H9 (cell line): ENCODE data around the gene BYSL. TPM values are rescaled to one million over a fixed set of nuclear protein-coding genes. Genes with fewer than 3 reads are reported as not detected.

Source experiments
- DNase-seq: peaks from one replicate; pipeline ENCODE4 v3.0.0-alpha.2; 2017
- H2AFZ ChIP-seq: one replicate; pipeline ENCODE4 v1.6.1; 2013; ENCODE audit warnings: mild to moderate bottlenecking, low read length, control low read depth, moderate library complexity
- H2AK5ac ChIP-seq: 2 replicates; pipeline ENCODE4 v1.6.1; 2013; ENCODE audit warnings: low read length, control low read depth, mixed read lengths; ENCODE audit not compliant: insufficient read length
- H2BK120ac ChIP-seq: one replicate; pipeline ENCODE4 v1.6.1; 2013; ENCODE audit warnings: low read depth, mild to moderate bottlenecking, low read length, control low read depth, inconsistent platforms; ENCODE audit not compliant: poor library complexity, severe bottlenecking
- H2BK12ac ChIP-seq: 2 replicates; pipeline ENCODE4 v1.6.1; 2013; ENCODE audit warnings: low read length, control low read depth, mixed read lengths, low read depth; ENCODE audit not compliant: insufficient read length
- H2BK15ac ChIP-seq: 2 replicates; pipeline ENCODE4 v1.6.1; 2013; ENCODE audit warnings: low read depth, low read length, control low read depth
- H2BK20ac ChIP-seq: one replicate; pipeline ENCODE4 v1.6.1; 2013; ENCODE audit warnings: low read depth, mild to moderate bottlenecking, low read length, control low read depth, inconsistent platforms; ENCODE audit not compliant: poor library complexity, severe bottlenecking
- H2BK5ac ChIP-seq: 2 replicates; pipeline ENCODE4 v1.6.1; 2013; ENCODE audit warnings: low read length, control low read depth, mixed read lengths; ENCODE audit not compliant: insufficient read length
- H3K14ac ChIP-seq: 2 replicates; pipeline ENCODE4 v1.6.1; 2013; ENCODE audit warnings: low read length, control low read depth; ENCODE audit not compliant: insufficient read depth
- H3K18ac ChIP-seq: 2 replicates; pipeline ENCODE4 v1.6.1; 2013; ENCODE audit warnings: low read depth, mild to moderate bottlenecking, mixed read lengths, low read length, control low read depth; ENCODE audit not compliant: insufficient read length
- H3K23ac ChIP-seq: 2 replicates; pipeline ENCODE4 v1.6.1; 2013; ENCODE audit warnings: low read length, control low read depth, mixed read lengths, low read depth; ENCODE audit not compliant: insufficient read length
- H3K23me2 ChIP-seq: 2 replicates; pipeline ENCODE4 v1.6.1; 2013; ENCODE audit warnings: low read depth, mild to moderate bottlenecking, mixed read lengths, low read length, control low read depth; ENCODE audit not compliant: insufficient read length, poor library complexity, severe bottlenecking
- H3K27ac ChIP-seq: 2 replicates; pipeline ENCODE4 v1.5.1; 2013; ENCODE audit warnings: low read length, control low read depth, mixed read lengths, low read depth; ENCODE audit not compliant: insufficient read length
- H3K27me3 ChIP-seq: 2 replicates; pipeline ENCODE4 v1.6.1; 2013; ENCODE audit warnings: low read length, control low read depth, inconsistent platforms; ENCODE audit not compliant: insufficient read depth
- H3K4ac ChIP-seq: 2 replicates; pipeline ENCODE4 v1.6.1; 2013; ENCODE audit warnings: low read depth, mild to moderate bottlenecking, control low read depth, inconsistent platforms, low read length, moderate library complexity
- H3K4me1 ChIP-seq: 2 replicates; pipeline ENCODE4 v1.6.1; 2013; ENCODE audit warnings: low read length, control low read depth, inconsistent platforms; ENCODE audit not compliant: insufficient read depth
- H3K4me2 ChIP-seq: 2 replicates; pipeline ENCODE4 v1.6.1; 2013; ENCODE audit warnings: low read length, control low read depth, mixed read lengths; ENCODE audit not compliant: insufficient read length, insufficient read depth
- H3K56ac ChIP-seq: 2 replicates; pipeline ENCODE4 v1.6.1; 2013; ENCODE audit warnings: low read depth, mild to moderate bottlenecking, mixed read lengths, low read length, control low read depth; ENCODE audit not compliant: insufficient read length
- H3K79me1 ChIP-seq: 2 replicates; pipeline ENCODE4 v1.6.1; 2013; ENCODE audit warnings: low read depth, mild to moderate bottlenecking, moderate library complexity, low read length, control low read depth, inconsistent platforms; ENCODE audit not compliant: insufficient read depth, poor library complexity, severe bottlenecking
- H3K79me2 ChIP-seq: 2 replicates; pipeline ENCODE4 v1.6.1; 2013; ENCODE audit warnings: low read length, control low read depth, inconsistent platforms; ENCODE audit not compliant: insufficient read depth
- H3K9ac ChIP-seq: 2 replicates; pipeline ENCODE4 v1.6.1; 2013; ENCODE audit warnings: low read length, control low read depth, mixed read lengths; ENCODE audit not compliant: insufficient read length; ENCODE audit errors: extremely low read depth
- H3K9me3 ChIP-seq: one replicate; pipeline ENCODE4 v1.6.1; 2013; ENCODE audit warnings: low read depth, low read length, inconsistent platforms; ENCODE audit not compliant: control insufficient read depth
- H3T11ph ChIP-seq: one replicate; pipeline ENCODE4 v1.6.1; 2013; ENCODE audit warnings: mild to moderate bottlenecking, low read length, control low read depth, inconsistent platforms
- H4K20me1 ChIP-seq: one replicate; pipeline ENCODE4 v1.6.1; 2013; ENCODE audit not compliant: control insufficient read depth, insufficient read length, insufficient read depth
- H4K5ac ChIP-seq: 2 replicates; pipeline ENCODE4 v1.6.1; 2013; ENCODE audit warnings: low read depth, mild to moderate bottlenecking, mixed read lengths, low read length, control low read depth; ENCODE audit not compliant: insufficient read length
- H4K8ac ChIP-seq: replicated peaks from 2 replicates; pipeline ENCODE4 v1.6.1; 2013; ENCODE audit warnings: low read length, control low read depth, mixed read lengths, low read depth; ENCODE audit not compliant: insufficient read length
- H4K91ac ChIP-seq: 2 replicates; pipeline ENCODE4 v1.6.1; 2013; ENCODE audit warnings: low read depth, mild to moderate bottlenecking, moderate library complexity, mixed read lengths, low read length, control low read depth; ENCODE audit not compliant: insufficient read length
- H3K27ac Mint-ChIP-seq, 3 experiments: 2 replicates in 2 of 3; 3 replicates in 1 of 3; pipeline ENCODE4 v1.8.0; 2020 to 2021; ENCODE audit warnings: mixed read lengths in 3 of 3, mild to moderate bottlenecking in 1 of 3, moderate library complexity in 1 of 3
- H3K27me3 Mint-ChIP-seq: 2 replicates; pipeline ENCODE4 v1.8.0; 2021; ENCODE audit warnings: low read depth, mild to moderate bottlenecking, moderate library complexity, mixed read lengths
- H3K36me3 Mint-ChIP-seq, 3 experiments: 2 replicates in 2 of 3; 3 replicates in 1 of 3; pipeline ENCODE4 v1.8.0; 2020 to 2021; ENCODE audit warnings: low read depth in 3 of 3, mixed read lengths in 3 of 3; ENCODE audit not compliant: insufficient read depth in 1 of 3
- H3K4me1 Mint-ChIP-seq, 2 experiments: 2 replicates each; pipeline ENCODE4 v1.8.0; 2020; ENCODE audit warnings: mixed read lengths in 2 of 2
- H3K4me3 Mint-ChIP-seq, 2 experiments: 2 replicates in 1 of 2; 3 replicates in 1 of 2; pipeline ENCODE4 v1.8.0; 2020 to 2021; ENCODE audit warnings: mild to moderate bottlenecking in 2 of 2, mixed read lengths in 2 of 2, moderate library complexity in 1 of 2
- H3K9me3 Mint-ChIP-seq, 2 experiments: 2 replicates in 1 of 2; 3 replicates in 1 of 2; pipeline ENCODE4 v1.8.0; 2020; ENCODE audit warnings: mild to moderate bottlenecking in 2 of 2, mixed read lengths in 2 of 2, moderate library complexity in 1 of 2
- WGBS: extraction: QIAGEN DNeasy Blood & Tissue Kit; methylation state at CpG from one replicate; pipeline ENCODE4 v1.1.7; 2013; ENCODE audit warnings: missing lambda C conversion rate, low lambda C conversion rate, mixed read lengths; ENCODE audit not compliant: insufficient read length; ENCODE audit errors: extremely low coverage; 5-methylcytosine and 5-hydroxymethylcytosine counted together
- total RNA-seq: library from RNA; stranded (reverse); gene quantifications from 2 replicates; pipeline ENCODE4 v1.2.1, GENCODE V29; 2021
- TF ChIP-seq, protein P1 (sequence below): fragments of 200-600 bp; sonication (generic); conservative IDR thresholded peaks from 3 replicates; pipeline ENCODE4 v1.8.0; 2021; ENCODE audit warnings: antibody characterized with exemption, mild to moderate bottlenecking

BYSL gene
- total RNA-seq, 1 experiment from 2014 or later = 71.1 TPM

DNA sequence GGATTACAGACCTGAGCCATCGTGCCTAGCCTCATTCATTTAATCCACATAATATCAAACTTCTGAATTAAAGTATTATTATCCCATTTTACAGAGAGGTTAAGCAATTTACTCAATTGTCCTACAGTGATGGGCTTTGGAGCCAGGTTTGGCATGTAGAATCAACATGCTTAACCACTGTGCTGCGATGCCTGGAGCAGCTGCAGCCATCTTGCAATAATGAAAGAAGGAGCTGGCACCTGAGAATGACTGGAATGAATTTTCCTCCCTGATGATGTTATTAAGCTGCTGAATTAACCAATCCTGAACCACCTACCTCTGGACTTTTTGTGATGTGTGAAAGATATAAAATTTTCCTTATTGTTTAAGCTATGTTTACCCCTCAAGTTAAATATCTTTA is 33.4 kb downstream of the BYSL start:
- no peak overlapping the region for H3K14ac ChIP-seq
- H3K56ac ChIP-seq = no peak overlapping the region
- no peak overlapping the region for H2BK5ac ChIP-seq
- Mint-ChIP-seq H3K27ac (no peak overlapping the region), H3K9me3 (no peaks in the 10 kb centered on the region), H3K36me3 (no peaks in the 10 kb centered on the region), H3K4me1 (peaks cover 0 to 6% of the 10 kb centered on the region in 2 experiments; a peak in 1 of 4 replicates), H3K4me3 (no peak overlapping the region), H3K27me3 (no peaks in the 10 kb centered on the region)
- no peak overlapping the region for H2BK20ac ChIP-seq
- no peak overlapping the region for H3K4me2 ChIP-seq
- no peaks in the 10 kb centered on the region for H3K9me3 ChIP-seq
- H3T11ph ChIP-seq = no peak overlapping the region
- WGBS = no CpG with 5 or more reads among the region's 2 CpGs
- H3K27me3 ChIP-seq = no peaks in the 10 kb centered on the region
- no peak overlapping the region for H2BK15ac ChIP-seq
- no peaks in the 10 kb centered on the region for H3K23me2 ChIP-seq
- H3K27ac ChIP-seq = no peak overlapping the region
- H3K9ac ChIP-seq = no peak overlapping the region
- DNase-seq = no peak
- no peaks in the 10 kb centered on the region for H3K79me1 ChIP-seq
- H4K5ac ChIP-seq = no peak overlapping the region
- no peak overlapping the region for H3K4ac ChIP-seq
- H3K18ac ChIP-seq = no peak overlapping the region
- H4K8ac ChIP-seq = no peak overlapping the region
- TF ChIP-seq, protein P1, sequence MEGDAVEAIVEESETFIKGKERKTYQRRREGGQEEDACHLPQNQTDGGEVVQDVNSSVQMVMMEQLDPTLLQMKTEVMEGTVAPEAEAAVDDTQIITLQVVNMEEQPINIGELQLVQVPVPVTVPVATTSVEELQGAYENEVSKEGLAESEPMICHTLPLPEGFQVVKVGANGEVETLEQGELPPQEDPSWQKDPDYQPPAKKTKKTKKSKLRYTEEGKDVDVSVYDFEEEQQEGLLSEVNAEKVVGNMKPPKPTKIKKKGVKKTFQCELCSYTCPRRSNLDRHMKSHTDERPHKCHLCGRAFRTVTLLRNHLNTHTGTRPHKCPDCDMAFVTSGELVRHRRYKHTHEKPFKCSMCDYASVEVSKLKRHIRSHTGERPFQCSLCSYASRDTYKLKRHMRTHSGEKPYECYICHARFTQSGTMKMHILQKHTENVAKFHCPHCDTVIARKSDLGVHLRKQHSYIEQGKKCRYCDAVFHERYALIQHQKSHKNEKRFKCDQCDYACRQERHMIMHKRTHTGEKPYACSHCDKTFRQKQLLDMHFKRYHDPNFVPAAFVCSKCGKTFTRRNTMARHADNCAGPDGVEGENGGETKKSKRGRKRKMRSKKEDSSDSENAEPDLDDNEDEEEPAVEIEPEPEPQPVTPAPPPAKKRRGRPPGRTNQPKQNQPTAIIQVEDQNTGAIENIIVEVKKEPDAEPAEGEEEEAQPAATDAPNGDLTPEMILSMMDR = no peak
- no peak overlapping the region for H2BK120ac ChIP-seq
- no peaks in the 10 kb centered on the region for H3K79me2 ChIP-seq
- H3K23ac ChIP-seq = no peak overlapping the region
- no peak overlapping the region for H2AK5ac ChIP-seq
- no peaks in the 10 kb centered on the region for H4K20me1 ChIP-seq
- no peak overlapping the region for H4K91ac ChIP-seq
- H2AFZ ChIP-seq = no peak overlapping the region
- no peaks in the 10 kb centered on the region for H3K4me1 ChIP-seq
- no peak overlapping the region for H2BK12ac ChIP-seq
